GM19438 (cell line): ENCODE results near the gene TNPO1.

Experiments
- ATAC-seq: cut with Tn5 transposase; IDR thresholded peaks from one replicate; pipeline ENCODE4 v1.9.1; 2021; ENCODE audit warnings: low read depth; ENCODE audit not compliant: unreplicated experiment

Gene TNPO1

GRCh38 chr5:72849546-72849945 lies 33.1 kb downstream of the TNPO1 start:
- no peak for ATAC-seq

DNA sequence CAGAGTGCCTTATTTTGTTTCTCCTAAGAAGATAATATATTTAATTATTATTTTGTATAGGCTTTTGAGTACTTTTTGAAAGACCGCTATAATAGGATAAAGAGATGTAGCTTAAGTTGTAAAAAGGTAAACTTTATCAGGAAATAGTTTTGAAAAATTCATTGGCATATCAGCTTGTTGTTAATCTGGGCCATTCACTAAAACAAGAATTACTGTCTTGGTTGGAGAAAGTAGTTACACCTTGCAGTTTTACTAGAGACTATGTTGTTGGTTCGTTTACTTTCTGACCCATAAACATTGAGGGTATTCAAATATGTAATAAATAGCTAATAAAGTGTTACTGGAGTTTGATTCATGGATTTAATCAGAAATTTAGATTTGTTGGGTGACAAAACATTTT lies 33.7 kb downstream of the TNPO1 start:
- no peak for ATAC-seq

DNA sequence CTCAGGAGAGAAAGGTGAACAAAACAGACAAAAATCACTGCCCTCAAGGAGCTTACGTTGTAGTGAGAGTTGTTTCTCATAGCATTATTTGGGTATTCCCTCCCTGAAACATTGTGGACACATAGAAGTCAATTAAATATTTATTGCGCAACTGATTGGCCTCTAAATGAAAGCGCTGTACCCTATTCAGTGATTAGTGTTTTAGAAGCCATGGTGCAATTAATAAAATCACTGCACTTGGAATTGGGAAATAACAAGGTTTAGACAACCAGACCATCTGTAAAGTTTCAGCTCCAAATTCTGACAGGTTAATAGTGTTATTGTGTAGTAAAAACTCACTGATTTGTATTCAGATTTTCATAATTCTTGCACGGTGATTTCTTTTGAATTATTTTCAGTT lies 35.9 kb downstream of the TNPO1 start:
- no peak for ATAC-seq

DNA sequence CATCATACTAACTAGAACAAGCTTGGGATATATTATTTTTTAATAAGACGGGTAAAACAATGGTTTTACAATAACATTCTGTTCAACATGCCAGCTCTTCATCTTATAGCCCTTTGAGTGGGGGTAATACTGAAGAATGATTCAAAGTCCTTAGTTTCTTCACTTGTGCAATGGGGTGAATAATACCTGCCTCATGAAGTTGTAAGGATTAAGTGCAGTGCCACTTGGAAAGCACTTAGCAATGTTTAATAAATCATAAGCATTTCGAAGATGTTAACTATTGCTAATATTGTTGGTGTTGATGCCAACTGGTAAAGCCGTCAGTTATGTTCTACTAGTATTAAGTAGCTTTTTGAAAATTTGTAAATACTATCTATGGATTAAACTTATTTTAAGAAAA lies 38.0 kb downstream of the TNPO1 start:
- ATAC-seq: no peak

GRCh38 chr5:72855821-72856220 lies 39.4 kb downstream of the TNPO1 start:
- ATAC-seq: no peak

DNA sequence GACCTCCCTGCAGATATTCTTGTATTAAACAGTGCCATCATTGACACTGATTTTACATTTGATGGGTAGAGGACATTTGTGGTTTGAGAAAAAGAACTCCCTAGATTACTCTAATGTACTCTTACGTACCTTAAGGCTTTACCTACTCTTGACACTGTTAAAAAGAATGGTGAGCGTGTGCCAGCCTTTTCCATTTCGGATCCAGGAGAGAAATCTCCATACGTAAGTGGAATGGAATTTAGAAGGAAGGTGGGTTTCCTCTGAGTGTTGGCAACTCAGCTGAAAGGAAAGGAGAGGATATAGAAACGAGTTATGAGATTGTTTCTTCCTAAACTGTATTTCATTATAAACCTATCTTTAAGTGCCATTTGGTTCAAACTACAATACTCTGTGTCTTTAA lies 40.9 kb downstream of the TNPO1 start:
- no peak for ATAC-seq

DNA sequence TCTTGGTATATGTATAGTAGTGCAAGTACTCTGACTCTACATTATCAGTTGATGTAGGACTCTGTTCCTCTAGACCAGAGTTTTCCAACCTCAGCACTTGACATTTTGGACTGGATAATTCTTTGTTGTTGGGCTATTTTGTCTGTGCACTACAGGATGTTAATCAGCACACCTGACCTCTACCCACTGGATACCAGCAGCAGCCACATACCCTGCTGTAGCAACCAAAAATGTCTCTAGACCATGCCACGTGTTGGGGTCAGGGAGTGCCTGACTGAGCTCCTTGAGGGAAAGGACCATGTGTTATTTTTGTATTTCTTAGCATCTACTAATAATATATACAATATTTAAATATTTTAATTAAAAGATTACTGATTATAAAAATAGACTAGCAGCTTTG lies 42.7 kb downstream of the TNPO1 start:
- no peak for ATAC-seq

GRCh38 chr5:72860499-72860898 lies 44.0 kb downstream of the TNPO1 start:
- ATAC-seq: no peak

GRCh38 chr5:72871366-72872024 lies 55.0 kb downstream of the TNPO1 start:
- ATAC-seq: no peak

- ATAC-seq: no peak
These were observed 62.4 kb downstream of the TNPO1 start for GRCh38 chr5:72878854-72879253.

- ATAC-seq: no peak
These were observed 66.5 kb downstream of the TNPO1 start for GRCh38 chr5:72882989-72883388.

DNA sequence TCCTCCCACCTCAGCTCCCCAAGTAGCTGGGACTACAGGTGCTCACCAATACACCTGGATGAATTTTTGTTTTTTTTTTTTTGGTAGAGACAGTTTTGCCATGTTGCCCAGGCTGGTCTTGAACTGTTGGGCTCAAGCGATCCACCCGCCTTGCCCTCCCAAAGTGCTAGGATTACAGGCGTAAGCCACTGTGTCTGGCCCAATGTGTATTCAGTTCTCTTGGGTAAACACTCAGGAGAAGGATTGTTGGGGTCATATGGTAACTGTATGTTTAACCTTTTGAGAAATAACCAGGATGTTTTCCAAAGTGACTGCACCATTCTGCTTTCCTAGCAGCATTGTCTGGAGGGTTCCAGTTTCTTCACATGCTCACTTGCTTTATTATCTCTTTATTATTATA lies 67.4 kb downstream of the TNPO1 start:
- no peak for ATAC-seq

GRCh38 chr5:72884892-72885291 lies 68.4 kb downstream of the TNPO1 start:
- ATAC-seq: no peak

GRCh38 chr5:72885824-72886223 lies 69.4 kb downstream of the TNPO1 start:
- ATAC-seq: no peak

DNA sequence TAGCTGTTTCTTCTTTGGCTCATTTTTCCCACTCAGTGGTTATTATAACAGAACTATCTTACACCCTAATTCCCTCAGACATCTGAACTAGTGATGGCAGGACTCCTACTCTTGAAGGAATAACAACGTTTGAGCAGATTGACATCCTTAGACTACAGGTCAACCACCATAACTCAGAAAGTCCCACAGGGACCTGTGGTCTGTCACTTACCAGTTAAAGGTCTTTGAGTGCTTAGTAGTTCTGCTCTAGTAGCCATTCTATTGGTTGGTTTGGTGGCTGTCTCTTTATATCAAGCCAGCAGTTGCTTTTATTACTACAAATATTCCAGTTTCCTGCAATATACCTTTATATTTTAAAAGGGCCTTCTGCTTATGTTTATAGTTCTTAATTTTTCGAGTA lies 72.1 kb downstream of the TNPO1 start:
- no peak for ATAC-seq

DNA sequence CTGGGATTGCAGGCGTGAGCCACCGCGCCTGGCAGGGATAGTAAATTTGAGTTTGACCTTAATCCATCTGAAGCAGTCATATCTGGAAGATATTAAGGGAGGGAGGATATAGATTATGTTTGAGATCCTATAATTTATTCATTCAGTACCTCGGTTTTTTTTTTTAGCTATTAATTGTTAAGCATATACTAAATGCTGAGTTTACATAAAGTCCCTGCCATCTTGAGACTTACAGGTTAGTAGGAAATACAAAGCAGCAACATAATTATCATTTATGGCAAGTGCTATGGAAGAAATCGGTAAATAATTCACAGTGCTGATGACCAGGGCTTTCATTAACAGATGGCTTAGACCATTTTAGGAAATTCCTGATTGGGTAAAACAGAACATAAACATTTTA lies 72.9 kb downstream of the TNPO1 start:
- no peak for ATAC-seq

- ATAC-seq: no peak
These were observed 76.4 kb downstream of the TNPO1 start for GRCh38 chr5:72892846-72893245.

DNA sequence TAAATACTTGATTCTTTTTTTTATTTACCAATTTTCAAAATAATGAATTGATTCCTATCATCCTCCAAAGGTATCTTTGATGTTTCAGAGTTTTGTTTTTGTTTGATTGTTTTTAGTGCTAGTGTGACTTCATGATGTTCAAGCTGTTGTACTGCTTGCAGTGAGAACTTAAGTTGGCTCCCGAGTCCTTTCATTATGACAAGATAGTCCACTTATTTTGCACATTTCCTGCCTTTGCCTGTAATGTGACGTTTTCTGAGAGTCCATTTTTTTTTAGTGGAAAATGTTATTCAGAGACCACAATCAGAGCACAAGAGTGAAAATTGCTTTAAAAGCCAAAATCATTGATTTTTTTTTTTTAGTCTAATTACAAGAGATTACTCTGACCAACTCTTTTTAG lies 79.3 kb downstream of the TNPO1 start:
- no peak for ATAC-seq

GRCh38 chr5:72906806-72907205 lies 90.3 kb downstream of the TNPO1 start:
- ATAC-seq: no peak

DNA sequence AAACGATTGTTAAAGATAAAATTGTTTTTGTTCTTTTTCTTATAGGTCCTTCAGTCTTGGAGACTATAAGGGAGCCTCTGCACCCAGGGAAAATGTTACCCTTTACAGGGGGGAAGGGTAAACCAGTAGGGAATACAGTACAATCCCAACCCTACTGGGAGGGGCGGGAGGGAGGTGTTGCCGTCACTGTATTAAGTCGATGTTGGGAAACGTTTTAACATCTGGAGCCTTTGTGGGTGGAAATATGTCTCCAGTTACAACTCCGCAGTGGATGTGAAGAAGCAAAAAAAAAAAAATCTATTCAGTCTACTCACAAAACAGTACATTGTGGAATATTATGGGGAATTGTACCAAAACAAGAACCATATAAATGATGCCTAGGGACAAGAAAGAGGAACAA lies 92.2 kb downstream of the TNPO1 start:
- no peak for ATAC-seq

DNA sequence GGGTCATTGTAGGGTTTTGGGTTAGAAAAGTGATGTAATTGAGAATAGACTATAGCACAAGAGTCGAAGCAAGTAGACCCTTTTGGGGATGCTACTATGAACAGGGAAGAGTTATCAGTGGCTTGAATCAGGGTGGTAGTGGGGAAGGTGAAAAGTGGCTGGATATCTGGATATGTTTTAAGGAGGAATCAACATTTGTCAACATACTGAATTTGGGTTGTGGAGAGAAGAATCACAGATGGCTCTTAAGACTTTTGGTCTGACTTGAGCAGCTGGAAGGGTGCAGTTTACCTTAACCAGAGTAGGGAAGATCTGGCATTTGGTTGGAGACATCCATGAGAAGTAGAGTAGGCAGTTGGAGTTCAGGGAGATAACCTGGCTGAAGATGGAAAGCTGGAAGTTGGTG lies 100.9 kb downstream of the TNPO1 start:
- no peak for ATAC-seq

DNA sequence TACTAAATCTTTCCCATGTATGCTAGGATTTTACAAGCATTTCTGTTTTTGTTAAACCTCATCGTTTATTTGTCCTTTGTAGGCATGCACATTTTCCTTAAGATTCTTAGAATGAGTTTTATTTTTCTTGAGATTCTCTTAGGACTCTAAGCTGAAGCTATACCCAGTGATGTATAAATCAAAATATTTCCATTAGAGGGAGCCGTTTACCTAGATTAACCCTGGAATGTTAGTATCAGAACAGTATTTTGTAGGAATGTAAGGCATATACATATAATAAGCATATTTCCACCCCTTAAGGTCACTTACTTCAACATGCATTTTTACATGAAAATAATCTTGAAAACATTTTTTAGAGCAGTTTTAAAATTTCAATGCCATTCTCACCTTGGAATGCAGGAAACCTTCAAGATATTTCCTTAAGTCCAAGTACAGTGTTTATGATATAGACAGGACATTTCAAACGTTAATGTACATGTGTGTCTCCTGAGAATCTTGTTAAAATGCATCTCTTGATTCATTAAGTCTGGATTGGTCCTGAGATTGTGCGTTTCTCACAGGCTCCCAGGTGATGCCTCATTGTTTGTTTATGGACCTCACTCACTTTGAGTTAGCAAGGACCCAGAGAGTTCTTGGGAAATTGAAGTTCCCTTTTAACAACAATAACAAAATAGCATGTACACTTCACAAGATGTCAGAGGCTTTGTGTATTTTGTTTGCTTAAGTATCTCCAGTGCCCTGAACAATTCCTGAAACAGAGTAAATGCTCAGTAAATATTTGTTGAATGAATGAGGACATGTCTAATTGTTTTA lies 104.4 kb downstream of the TNPO1 start:
- no peak for ATAC-seq
